Sigmoid colon (tissue), 4 donors: ENCODE results near the gene SH3GLB2.

Experiments
- CTCF ChIP-seq, 4 experiments: fragments of 450-650 bp in 3 of 4; fragments of 200-600 bp in 1 of 4; IDR thresholded peaks; one replicate each; pipeline ENCODE4 v1.5.1; 2016 to 2019; ENCODE audit warnings: antibody characterized with exemption in 4 of 4, mild to moderate bottlenecking in 3 of 4, moderate library complexity in 2 of 4
- EP300 ChIP-seq, 4 donors: sonication (generic); formaldehyde crosslinking; IDR thresholded peaks; one replicate each; pipeline ENCODE4 v1.6.1; 2017; ENCODE audit warnings: antibody characterized with exemption in 4 of 4
- POLR2A ChIP-seq, 2 donors: fragments of 450-650 bp; IDR thresholded peaks; one replicate each; pipeline ENCODE4 v1.6.1; 2016; ENCODE audit warnings: antibody characterized with exemption in 2 of 2, mild to moderate bottlenecking in 2 of 2, moderate library complexity in 2 of 2
- POLR2AphosphoS5 ChIP-seq, 4 donors: sonication (generic); formaldehyde crosslinking; IDR thresholded peaks; one replicate each; pipeline ENCODE4 v1.6.1; 2017; ENCODE audit warnings: antibody characterized with exemption in 4 of 4

DNA sequence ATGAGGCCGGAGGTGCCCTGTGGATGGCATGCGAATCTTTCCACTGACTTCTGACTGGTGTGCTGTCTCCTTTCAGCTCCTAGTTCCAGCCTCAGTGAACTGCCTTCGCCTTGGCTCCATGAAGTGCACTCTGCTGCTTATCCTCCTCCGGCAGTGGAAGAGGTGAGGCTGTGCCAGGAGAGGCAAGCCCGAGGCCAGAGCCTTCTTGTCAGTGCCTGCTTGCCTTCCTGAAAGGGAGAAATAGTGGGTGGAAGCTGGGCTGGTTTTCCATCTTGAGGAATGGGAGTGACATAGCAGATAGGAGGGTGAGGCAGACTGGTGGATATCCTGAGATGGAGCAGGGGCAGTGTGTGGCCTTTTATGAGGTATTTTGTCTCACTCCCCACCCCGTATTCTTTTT is 29.7 kb downstream of the SH3GLB2 start:
- TF ChIP-seq POLR2A (IDR thresholded peaks at IDR 0.05): no peak
- no peak for TF ChIP-seq CTCF (IDR thresholded peaks at IDR 0.05)
- TF ChIP-seq POLR2AphosphoS5 (IDR thresholded peaks at IDR 0.05): no peak
- no peak for TF ChIP-seq EP300 (IDR thresholded peaks at IDR 0.05)
